Sigmoid colon (tissue), 7 donors: ENCODE measurements around the gene MT1A. TPM values are rescaled to one million over a fixed set of nuclear protein-coding genes. Genes with fewer than 3 reads are reported as not detected.

ENCODE experiments used
- DNase-seq: peaks from one replicate; pipeline ENCODE4 v3.0.0-alpha.2; 2019
- H3K27ac ChIP-seq, 4 donors: fragments of 200-600 bp; sonication (generic); one replicate each; pipeline ENCODE4 v1.5.1; 2016 to 2019; ENCODE audit warnings: mild to moderate bottlenecking in 1 of 4
- H3K27me3 ChIP-seq, 3 donors: fragments of 200-600 bp; sonication (generic); one replicate each; pipeline ENCODE4 v1.5.1; 2019; ENCODE audit warnings: mild to moderate bottlenecking in 1 of 3
- H3K36me3 ChIP-seq, 4 donors: fragments of 200-600 bp; sonication (generic); one replicate each; pipeline ENCODE4 v1.5.1; 2016 to 2019
- H3K4me1 ChIP-seq, 4 donors: fragments of 200-600 bp; sonication (generic); one replicate each; pipeline ENCODE4 v1.5.1; 2017 to 2019
- H3K4me3 ChIP-seq, 4 donors: fragments of 200-600 bp; sonication (generic); one replicate each; pipeline ENCODE4 v1.5.1; 2017 to 2019; ENCODE audit warnings: mild to moderate bottlenecking in 2 of 4, moderate library complexity in 1 of 4
- H3K9me3 ChIP-seq, 4 donors: fragments of 200-600 bp in 3 of 4; sonication (generic) in 3 of 4; one replicate each; pipeline versions ENCODE4 v1.5.1 to v1.6.1; 2013 to 2019
- CTCF ChIP-seq, 4 experiments: fragments of 450-650 bp in 3 of 4; fragments of 200-600 bp in 1 of 4; IDR thresholded peaks; one replicate each; pipeline ENCODE4 v1.5.1; 2016 to 2019; ENCODE audit warnings: antibody characterized with exemption in 4 of 4, mild to moderate bottlenecking in 3 of 4, moderate library complexity in 2 of 4
- EP300 ChIP-seq, 4 donors: sonication (generic); formaldehyde crosslinking; IDR thresholded peaks; one replicate each; pipeline ENCODE4 v1.6.1; 2017; ENCODE audit warnings: antibody characterized with exemption in 4 of 4
- POLR2A ChIP-seq, 2 donors: fragments of 450-650 bp; IDR thresholded peaks; one replicate each; pipeline ENCODE4 v1.6.1; 2016; ENCODE audit warnings: antibody characterized with exemption in 2 of 2, mild to moderate bottlenecking in 2 of 2, moderate library complexity in 2 of 2
- POLR2AphosphoS5 ChIP-seq, 4 donors: sonication (generic); formaldehyde crosslinking; IDR thresholded peaks; one replicate each; pipeline ENCODE4 v1.6.1; 2017; ENCODE audit warnings: antibody characterized with exemption in 4 of 4
- WGBS, 2 donors: extraction: QIAGEN DNeasy Blood & Tissue Kit; methylation state at CpG; one replicate each; pipeline ENCODE4 v1.1.7; 2013; 5-methylcytosine and 5-hydroxymethylcytosine counted together
- intact Hi-C: fragments of 100-400 bp; cut with DNase I; formaldehyde crosslinking; loops from one replicate; pipeline ENCODE4 v1.15.1; 2023
- polyA plus RNA-seq, 3 donors: library from polyadenylated mRNA; stranded (reverse); fragments of 200-250 nt; gene quantifications; one replicate each; pipeline ENCODE4 v1.2.3, GENCODE V29; 2013
- total RNA-seq, 4 donors: library from RNA; depleted of rRNA; stranded (reverse); fragments of >200 nt; gene quantifications; one replicate each; pipeline ENCODE4 v1.1.0, GENCODE V29; 2016
- donor health status: healthy with polysubstance abuse.
- donor health status: Bipolar disorder and iron deficiency.
- donor health status: healthy.

The MT1A gene
- total and polyA plus RNA-seq, 7 donors = 13.9 to 63.4 (median 30.3) TPM; not detected in 2

GRCh38 chr16:56639045-56639444 is 579 bp downstream of the MT1A start:
- Histone ChIP-seq H3K27me3 (peaks cover 14 to 90% (median 54%) of the 10 kb centered on the region in 3 donors), H3K4me3 (peak overlapping the region in 1 of 4 donors; percentile 41), H3K36me3 (no peaks in the 10 kb centered on the region), H3K4me1 (peaks cover 0 to 39% (median 38%) of the 10 kb centered on the region in 4 donors), H3K27ac (peak overlapping the region in 1 of 4 donors; percentile 68), H3K9me3 (no peaks in the 10 kb centered on the region)
- intact Hi-C loops = no loop called here
- 9 to 35% methylated on average over 1 of the region's 1 CpG for WGBS, 2 donors
- TF ChIP-seq CTCF (IDR thresholded peaks at IDR 0.05) = no peak
- TF ChIP-seq EP300 (IDR thresholded peaks at IDR 0.05) = no peak
- TF ChIP-seq POLR2A (IDR thresholded peaks at IDR 0.05) = no peak
- no peak for TF ChIP-seq POLR2AphosphoS5 (IDR thresholded peaks at IDR 0.05)
- DNase-seq = no peak

- Histone ChIP-seq H3K4me3 (no peak overlapping the region), H3K9me3 (no peaks in the 10 kb centered on the region), H3K27ac (no peak overlapping the region), H3K4me1 (peaks cover 0 to 35% (median 33%) of the 10 kb centered on the region in 4 donors), H3K27me3 (peaks cover 14 to 90% (median 46%) of the 10 kb centered on the region in 3 donors), H3K36me3 (no peaks in the 10 kb centered on the region)
- no peak for TF ChIP-seq CTCF (IDR thresholded peaks at IDR 0.05)
- TF ChIP-seq EP300 (IDR thresholded peaks at IDR 0.05) = no peak
- TF ChIP-seq POLR2AphosphoS5 (IDR thresholded peaks at IDR 0.05) = no peak
- intact Hi-C loops = loop anchor here (5.0 kb wide), 1 partner anchor 33 kb away; the partner anchor contains the start of gene MT2A
- no peak for DNase-seq
- 85 to 93% methylated on average over 1 of the region's 1 CpG for WGBS, 2 donors
Measured at GRCh38 chr16:56640076-56640475, 1.6 kb downstream of the MT1A start.

- H3K4me1 ChIP-seq = peaks cover 0 to 27% (median 25%) of the 10 kb centered on the region in 4 donors
- no peak overlapping the region for H3K4me3 ChIP-seq
- DNase-seq = no peak
- H3K27me3 ChIP-seq = peaks cover 8 to 90% (median 35%) of the 10 kb centered on the region in 3 donors
- intact Hi-C loops = loop anchor here (5.0 kb wide), 1 partner anchor 34 kb away; the partner anchor contains the start of gene MT2A
- H3K27ac ChIP-seq = no peak overlapping the region
- H3K9me3 ChIP-seq = no peaks in the 10 kb centered on the region
- no peaks in the 10 kb centered on the region for H3K36me3 ChIP-seq
- TF ChIP-seq CTCF (IDR thresholded peaks at IDR 0.05) (no peak), POLR2A (IDR thresholded peaks at IDR 0.05) (no peak)
- WGBS, 2 donors = 97% methylated on average over 2 of the region's 2 CpGs
Measured at GRCh38 chr16:56641166-56641565, 2.7 kb downstream of the MT1A start.

- H3K4me3 ChIP-seq = peak overlapping the region; percentile 6 to 38 (median 32)
- H3K36me3 ChIP-seq = no peaks in the 10 kb centered on the region
- DNase-seq = peak; percentile 82
- WGBS, 2 donors = 2 to 6% methylated on average over 42 of the region's 42 CpGs
- H3K27ac ChIP-seq = peak overlapping the region in 2 of 4 donors; percentile 39 to 52
- H3K9me3 ChIP-seq = no peaks in the 10 kb centered on the region
- intact Hi-C loops = loop anchor here (5.0 kb wide), 1 partner anchor 36 kb away; the partner anchor contains the start of gene MT2A
- no peak for TF ChIP-seq POLR2A (IDR thresholded peaks at IDR 0.05)
- peak in 2 of 4 donors; percentile 18 to 64 for TF ChIP-seq EP300 (IDR thresholded peaks at IDR 0.05)
- TF ChIP-seq CTCF (IDR thresholded peaks at IDR 0.05) = peak in 3 of 4 experiments; percentile 25 to 34 (median 33)
- TF ChIP-seq POLR2AphosphoS5 (IDR thresholded peaks at IDR 0.05) = peak in 2 of 4 donors; percentile 22 to 48
- peaks cover 8 to 90% (median 35%) of the 10 kb centered on the region in 3 donors for H3K27me3 ChIP-seq
- peaks cover 0 to 21% (median 20%) of the 10 kb centered on the region in 4 donors for H3K4me1 ChIP-seq
Measured at GRCh38 chr16:56643080-56643778, 4.8 kb downstream of the MT1A start.
